ENCODE data around the gene SGMS1.
"Not testable (repeated sequence)": the region's sequence is repeated elsewhere in the genome, so short reads cannot be mapped to it uniquely, and the experiment has no call there.

Gene SGMS1

GRCh38 chr10:50552308-50552707 is 71.4 kb downstream of the SGMS1 start:
- in situ Hi-C loops (cut with MboI; ENCODE audit: low pct_unique_long_range_greater_than_20kb, low sequenced_read_pairs, unreplicated experiment) = no loop called here
- no peak for DNase-seq (ENCODE audit: low spot score)
- no peak for TF ChIP-seq CTCF (IDR thresholded peaks at IDR 0.05; ENCODE audit: extremely low read depth, insufficient read depth, missing control alignments)

GRCh38 chr10:50551894-50552293 is 71.9 kb downstream of the SGMS1 start:
- DNase-seq (ENCODE audit: low spot score) = no peak
- in situ Hi-C loops (cut with MboI; ENCODE audit: low pct_unique_long_range_greater_than_20kb, low sequenced_read_pairs, unreplicated experiment) = no loop called here
- no peak for TF ChIP-seq CTCF (IDR thresholded peaks at IDR 0.05; ENCODE audit: extremely low read depth, insufficient read depth, missing control alignments)

- in situ Hi-C loops (cut with MboI; ENCODE audit: low pct_unique_long_range_greater_than_20kb, low sequenced_read_pairs, unreplicated experiment) = no loop called here
- no peak for DNase-seq (ENCODE audit: low spot score)
- no peak for TF ChIP-seq CTCF (IDR thresholded peaks at IDR 0.05; ENCODE audit: extremely low read depth, insufficient read depth, missing control alignments)
These were observed 73.4 kb downstream of the SGMS1 start for GRCh38 chr10:50550291-50550839.

- DNase-seq (ENCODE audit: low spot score); in situ Hi-C loops (cut with MboI; ENCODE audit: low pct_unique_long_range_greater_than_20kb, low sequenced_read_pairs, unreplicated experiment): not testable (repeated sequence)
These were observed 74.6 kb downstream of the SGMS1 start for GRCh38 chr10:50549186-50549585.

- DNase-seq (ENCODE audit: low spot score); in situ Hi-C loops (cut with MboI; ENCODE audit: low pct_unique_long_range_greater_than_20kb, low sequenced_read_pairs, unreplicated experiment): not testable (repeated sequence)
These were observed 75.3 kb downstream of the SGMS1 start for GRCh38 chr10:50548481-50548880.

- in situ Hi-C loops (cut with MboI; ENCODE audit: low pct_unique_long_range_greater_than_20kb, low sequenced_read_pairs, unreplicated experiment); DNase-seq (ENCODE audit: low spot score): not testable (repeated sequence)
These were observed 77.5 kb downstream of the SGMS1 start for GRCh38 chr10:50546287-50546686.

- in situ Hi-C loops (cut with MboI; ENCODE audit: low pct_unique_long_range_greater_than_20kb, low sequenced_read_pairs, unreplicated experiment) = no loop called here
- no peak for TF ChIP-seq CTCF (IDR thresholded peaks at IDR 0.05; ENCODE audit: extremely low read depth, insufficient read depth, missing control alignments)
- no peak for DNase-seq (ENCODE audit: low spot score)
These were observed 77.9 kb downstream of the SGMS1 start for GRCh38 chr10:50545846-50546245.

GRCh38 chr10:50544857-50545429 is 78.8 kb downstream of the SGMS1 start:
- TF ChIP-seq CTCF (IDR thresholded peaks at IDR 0.05; ENCODE audit: extremely low read depth, insufficient read depth, missing control alignments) = no peak
- in situ Hi-C loops (cut with MboI; ENCODE audit: low pct_unique_long_range_greater_than_20kb, low sequenced_read_pairs, unreplicated experiment) = no loop called here
- no peak for DNase-seq (ENCODE audit: low spot score)

Data from GM13977 (cell line).